ENCODE data around the gene CDH23.

GRCh38 chr10:71378336-71379117 lies 18.2 kb upstream of the CDH23 start:
- TF ChIP-seq SP1 (IDR thresholded peaks at IDR 0.05) (no peak), FOXK2 (IDR thresholded peaks at IDR 0.05) (no peak), NFRKB (IDR thresholded peaks at IDR 0.05) (no peak), BHLHE40 (IDR thresholded peaks at IDR 0.05; ENCODE audit: borderline replicate concordance) (no peak)

Data from HEK293T (cell line).